ENCODE measurements around the gene ALK.

Gene ALK

GRCh38 chr2:29238497-29238896 is 682.9 kb downstream of the ALK start:
- peak; percentile 13 for DNase-seq

DNA sequence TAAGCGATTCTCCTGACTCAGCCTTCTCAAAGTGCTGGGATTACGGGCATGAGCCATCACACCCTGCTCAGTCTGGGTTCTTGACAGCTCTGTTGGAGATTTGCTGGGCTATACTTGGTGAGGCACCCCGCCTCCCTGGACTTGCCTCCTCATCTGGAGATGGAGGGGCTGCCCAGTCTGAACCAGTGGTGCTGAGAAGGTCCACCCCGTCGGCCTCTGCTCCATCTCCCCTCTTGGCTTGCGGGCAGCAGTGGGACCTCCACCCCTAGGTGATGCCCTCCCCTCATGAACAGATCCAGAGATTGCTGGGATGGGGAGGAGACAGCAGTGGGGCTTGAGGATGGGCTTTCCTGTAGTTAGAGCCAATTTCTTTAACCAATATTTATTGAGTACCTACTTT is 685.3 kb downstream of the ALK start:
- DNase-seq: no peak

DNA sequence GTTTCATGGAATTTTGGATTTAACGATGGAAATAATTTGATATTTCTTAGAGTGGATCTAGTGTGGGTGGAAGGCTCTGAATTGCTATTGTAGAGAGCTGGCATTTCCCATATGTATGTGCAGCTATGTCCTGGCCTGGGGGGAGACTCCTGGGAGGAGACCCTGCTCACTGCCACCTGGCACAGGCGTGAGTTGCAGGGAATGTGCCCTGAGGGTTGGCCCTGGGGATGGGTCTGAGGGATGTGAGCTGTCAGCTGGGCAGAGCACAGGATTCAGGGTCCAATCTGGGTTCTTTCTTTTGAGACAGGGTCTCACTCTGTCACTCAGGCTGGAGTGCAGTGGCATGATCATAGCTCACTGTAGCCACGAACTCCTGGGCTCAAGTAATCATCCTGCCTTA is 686.0 kb downstream of the ALK start:
- DNase-seq: no peak

DNA sequence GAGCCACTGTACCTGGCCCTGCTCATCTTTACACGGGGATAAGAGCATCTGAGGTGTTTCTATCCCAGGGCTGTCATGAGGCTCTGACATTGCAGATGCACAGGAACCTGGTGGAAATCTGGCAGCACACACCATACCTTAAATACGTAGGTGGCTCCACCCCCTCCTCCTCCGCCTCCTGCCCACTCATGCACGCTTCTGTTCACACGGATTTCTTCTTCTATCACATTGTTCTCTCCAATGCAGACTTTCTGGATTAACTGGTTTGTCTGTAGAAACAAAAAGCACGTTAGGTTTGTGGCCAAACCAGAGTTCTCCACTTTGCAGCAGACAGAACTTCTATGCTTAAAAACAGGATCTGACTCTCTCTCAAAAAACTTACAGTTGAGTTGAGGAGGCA is 688.0 kb downstream of the ALK start:
- no peak for DNase-seq

- no peak for DNase-seq
These were observed 689.3 kb downstream of the ALK start for GRCh38 chr2:29232041-29232440.

DNA sequence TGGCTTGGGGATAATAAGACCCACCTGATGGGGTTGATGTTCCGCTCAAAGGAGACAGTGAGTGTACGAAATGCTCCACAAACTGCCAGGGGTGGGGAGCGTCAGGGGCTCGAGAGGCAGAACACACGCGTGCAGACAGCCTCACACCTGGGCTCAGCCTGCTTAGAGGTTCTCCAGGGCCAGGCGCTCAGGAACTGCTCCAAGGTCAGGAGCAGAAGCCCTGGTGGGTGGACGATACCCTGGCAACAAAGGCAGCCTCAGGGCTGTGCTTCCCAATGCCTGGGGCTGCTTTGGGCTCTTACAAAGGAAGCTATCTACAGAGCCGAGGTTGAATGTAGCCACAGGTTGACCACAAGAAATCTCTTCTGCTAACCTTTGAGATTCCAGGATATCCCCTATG is 691.7 kb downstream of the ALK start:
- no peak for DNase-seq

- no peak for DNase-seq
These were observed 692.4 kb downstream of the ALK start for GRCh38 chr2:29228947-29229346.

DNA sequence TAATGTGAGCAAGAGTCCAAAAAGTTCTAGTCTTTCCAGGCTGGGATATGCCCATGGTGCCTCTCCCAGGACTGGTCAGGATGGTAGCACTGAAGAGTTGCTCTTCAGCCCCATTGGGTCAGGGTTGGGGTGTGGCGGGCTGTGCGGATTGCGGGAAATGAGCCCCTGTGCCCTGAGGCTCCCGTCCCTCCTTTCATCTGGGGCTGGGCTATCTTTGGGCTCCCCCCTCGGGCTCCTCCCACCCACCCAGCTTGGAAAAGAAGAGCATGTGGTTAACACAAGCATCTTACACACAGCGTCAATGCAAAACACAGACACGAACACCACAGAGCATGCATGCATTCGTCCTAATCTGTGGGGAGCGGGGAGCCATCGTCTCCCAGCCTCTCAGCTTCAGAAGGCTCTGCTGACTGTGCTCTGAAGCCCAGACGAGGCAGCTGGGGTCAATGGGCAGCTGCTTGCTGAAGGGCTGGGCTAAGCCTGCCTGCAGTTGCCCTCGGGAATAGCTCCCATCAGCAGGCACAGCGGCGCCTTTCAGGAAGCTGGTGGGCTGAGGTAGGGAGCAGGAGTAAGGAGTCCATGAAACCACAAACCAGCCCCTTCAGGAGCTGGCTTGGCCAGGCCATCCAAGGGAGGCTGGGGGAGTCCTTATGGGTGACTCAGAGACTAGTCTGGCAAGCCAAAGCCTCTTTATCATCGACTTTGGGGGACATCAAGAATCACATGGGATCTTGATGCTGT is 693.3 kb downstream of the ALK start:
- DNase-seq: no peak

GRCh38 chr2:29226808-29227207 is 694.6 kb downstream of the ALK start:
- no peak for DNase-seq

GRCh38 chr2:29226375-29226774 is 695.0 kb downstream of the ALK start:
- no peak for DNase-seq

DNA sequence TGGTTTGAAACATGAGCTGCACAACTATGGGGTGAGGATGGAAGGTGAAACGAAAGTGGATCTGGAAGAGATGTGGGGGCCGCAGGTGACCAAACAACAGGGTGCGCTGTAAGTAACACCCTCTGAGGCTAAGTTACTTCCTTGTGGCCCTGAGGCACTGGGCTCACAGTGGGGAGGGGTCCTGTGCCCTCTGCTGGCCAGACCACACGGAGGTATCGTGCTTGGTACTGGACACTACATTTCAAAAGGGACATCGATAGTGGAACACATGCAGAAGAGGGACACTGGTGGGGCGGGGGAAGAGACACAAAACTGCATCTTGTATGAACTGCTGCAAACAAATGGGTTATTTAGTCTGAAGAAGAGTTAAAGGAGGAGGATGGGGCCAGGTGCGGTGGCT is 695.6 kb downstream of the ALK start:
- no peak for DNase-seq

DNA sequence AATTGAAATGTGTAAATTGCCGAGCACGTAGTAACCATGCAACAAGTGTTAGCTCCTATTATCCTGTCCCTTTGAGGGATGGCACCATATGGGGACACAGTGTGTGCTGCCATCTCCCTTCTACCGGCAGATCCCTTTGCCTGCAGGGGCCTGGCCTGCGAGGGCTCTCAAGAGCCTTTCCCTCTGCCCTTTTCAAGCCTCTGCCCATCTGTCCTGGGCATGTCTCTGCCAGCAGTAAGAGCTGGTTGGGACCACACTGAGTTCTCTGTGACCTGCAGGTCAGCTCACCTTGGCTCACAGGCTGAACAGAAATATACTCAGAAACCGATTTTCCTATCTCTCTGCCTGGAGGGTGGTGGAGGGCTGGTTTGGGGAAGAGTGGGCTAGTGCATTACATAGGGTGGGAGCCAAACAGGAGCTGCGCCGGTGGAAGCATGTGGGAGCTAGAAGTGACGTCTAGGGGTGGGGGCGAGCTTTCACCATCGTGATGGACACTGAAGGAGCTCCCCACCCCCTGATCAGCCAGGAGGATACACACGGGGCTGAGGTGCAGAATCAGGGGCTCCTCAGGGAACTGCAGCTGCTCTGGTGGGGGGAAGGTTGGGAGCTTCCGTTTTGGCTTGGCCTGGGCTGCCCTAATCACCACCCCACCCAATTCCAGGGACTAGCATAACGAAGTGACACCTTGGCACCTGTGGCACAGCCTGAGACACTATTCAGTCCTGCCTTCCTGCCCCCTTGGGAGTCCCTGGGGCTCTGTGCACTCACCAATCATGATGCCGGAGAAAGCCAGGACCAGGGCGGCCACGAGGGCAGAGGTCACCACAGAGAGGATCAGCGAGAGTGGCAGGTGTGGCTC is 696.5 kb downstream of the ALK start:
- no peak for DNase-seq

- no peak for DNase-seq
These were observed 697.3 kb downstream of the ALK start for GRCh38 chr2:29223851-29224692.

GRCh38 chr2:29223257-29223656 is 698.1 kb downstream of the ALK start:
- no peak for DNase-seq

DNA sequence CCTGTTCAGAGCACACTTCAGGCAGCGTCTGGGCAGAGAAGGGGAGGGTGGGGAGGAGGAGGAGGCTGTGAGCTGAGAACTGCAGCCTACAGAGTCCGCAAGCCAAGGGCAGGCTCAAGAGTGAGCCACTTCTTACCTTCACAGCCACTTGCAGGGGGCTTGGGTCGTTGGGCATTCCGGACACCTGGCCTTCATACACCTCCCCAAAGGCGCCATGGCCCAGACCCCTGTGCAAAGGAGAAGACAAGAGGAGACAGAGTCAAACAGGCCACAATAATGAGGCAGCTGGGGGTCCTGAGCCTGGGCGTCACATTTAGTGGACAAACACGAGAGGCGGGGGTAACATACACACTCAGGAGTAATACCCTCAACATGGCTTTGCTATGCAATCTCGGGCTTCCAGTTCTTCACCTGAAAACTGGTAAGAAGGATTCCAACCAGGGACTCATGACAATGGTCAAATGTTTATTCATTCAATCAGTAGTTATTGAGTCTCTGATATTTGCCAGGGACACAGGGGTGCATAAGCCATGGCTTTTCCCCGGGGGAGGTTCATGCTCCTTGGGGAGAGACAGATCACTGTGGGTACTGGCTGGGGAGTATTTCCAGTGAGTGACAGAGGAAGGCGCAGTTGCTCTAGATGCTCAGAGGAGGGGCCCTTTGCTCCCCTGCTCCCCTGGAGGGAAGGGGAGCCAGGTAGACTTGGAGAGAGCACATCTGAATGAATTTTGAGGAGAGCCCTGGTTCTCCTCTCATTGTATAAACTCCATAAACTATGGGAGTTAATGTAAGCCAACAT is 698.8 kb downstream of the ALK start:
- DNase-seq: no peak

DNA sequence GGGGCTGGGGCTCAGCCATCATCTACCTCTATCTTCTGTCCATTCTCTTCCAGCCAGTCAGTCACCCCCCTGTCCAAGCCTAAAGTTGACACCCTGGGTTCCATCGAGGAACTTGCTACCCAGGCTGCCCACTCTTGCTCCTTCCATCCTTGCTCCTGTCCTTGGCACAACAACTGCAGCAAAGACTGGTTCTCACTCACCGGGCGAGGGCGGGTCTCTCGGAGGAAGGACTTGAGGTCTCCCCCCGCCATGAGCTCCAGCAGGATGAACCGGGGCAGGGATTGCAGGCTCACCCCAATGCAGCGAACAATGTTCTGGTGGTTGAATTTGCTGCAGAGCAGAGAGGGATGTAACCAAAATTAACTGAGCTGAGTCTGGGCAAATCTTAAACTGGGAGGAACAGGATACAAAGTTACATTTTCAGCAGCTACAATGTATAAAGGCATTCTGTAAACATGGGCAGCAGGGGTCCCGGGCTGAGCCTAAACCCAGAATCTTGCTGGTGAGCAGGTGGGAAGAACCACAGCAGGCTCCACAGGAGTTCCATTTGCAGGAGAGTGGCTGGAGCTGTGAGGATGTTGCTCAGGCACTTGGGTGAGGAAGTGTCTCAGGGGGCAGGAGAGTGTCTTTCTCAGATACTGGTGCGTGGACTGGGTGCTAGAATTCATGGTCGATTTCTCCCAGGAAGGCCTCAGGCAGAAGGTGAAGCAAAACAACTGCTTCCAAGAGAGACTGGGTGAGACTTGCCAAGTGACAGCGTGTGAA is 700.7 kb downstream of the ALK start:
- DNase-seq: no peak

- DNase-seq: no peak
These were observed 702.0 kb downstream of the ALK start for GRCh38 chr2:29219374-29219773.

DNA sequence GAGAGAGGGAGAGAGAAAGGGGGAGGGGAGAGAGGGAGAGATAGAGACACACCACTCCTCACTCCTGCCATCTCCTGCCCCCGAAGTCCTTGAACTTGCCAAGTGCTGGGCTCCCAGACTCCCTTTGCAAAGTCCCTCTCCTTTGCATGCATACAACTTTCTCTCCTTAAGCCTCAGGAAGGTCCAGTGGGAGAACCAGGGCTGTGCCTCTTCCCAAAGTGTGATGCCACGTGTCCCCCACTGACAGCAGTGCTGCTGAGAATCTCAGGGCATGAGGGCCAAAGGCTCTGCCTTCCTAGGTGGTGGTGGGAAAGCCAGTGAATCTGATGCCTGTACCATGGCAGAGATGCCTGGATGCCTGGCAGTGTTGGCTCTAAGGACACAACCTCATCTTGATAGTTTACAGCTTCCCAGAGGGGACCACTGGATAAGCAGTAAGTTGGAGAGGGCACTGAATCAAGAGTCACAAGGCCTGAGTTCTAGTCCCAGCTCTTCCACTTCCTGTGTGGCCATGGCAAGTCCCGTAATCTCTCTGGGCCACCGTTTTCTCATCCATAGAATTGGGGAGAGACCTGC is 702.7 kb downstream of the ALK start:
- no peak for DNase-seq

- no peak for DNase-seq
These were observed 703.3 kb downstream of the ALK start for GRCh38 chr2:29218071-29218470.

- no peak for DNase-seq
These were observed 704.8 kb downstream of the ALK start for GRCh38 chr2:29216609-29216909.

DNA sequence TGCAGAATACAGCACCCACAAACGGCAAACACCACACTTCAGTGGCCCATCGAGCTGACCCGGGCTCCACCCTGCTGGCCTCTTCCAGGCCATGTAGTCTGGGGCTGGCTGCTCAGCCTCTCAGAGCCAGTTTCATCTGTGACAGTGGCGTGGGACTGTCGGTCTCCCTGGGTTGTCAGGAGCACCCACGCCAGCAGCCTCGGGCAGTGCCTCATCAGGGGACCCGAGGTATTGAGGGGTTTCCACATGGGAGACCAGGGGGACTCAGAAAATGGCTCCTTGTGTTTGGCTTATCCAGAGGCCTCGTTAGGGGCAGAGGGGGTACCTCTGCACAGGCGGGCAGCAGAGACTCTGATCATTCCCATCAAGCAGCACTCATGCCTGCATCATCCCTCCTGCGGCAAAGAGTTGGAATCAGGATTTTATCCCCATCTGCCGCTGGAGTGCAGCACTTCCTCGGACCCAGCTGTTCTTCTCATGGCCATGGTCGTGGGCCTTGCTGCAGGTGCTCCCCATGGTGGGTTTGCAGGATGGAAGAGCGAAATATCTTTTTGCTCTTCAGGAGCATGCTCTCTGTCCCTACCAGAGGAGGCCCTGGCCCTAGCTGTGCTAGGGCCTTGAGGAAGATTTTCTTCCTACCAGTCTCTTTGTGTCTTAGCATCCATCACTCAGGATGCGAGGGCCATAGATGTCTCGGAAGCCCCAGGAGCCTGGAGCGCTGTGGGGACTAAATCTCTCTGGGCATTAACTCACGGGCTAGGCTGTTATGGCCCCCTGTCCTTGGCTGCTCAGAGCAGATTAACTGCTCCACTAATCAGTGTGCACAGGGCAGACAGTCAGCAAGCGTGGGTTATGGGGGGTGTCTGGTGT is 705.4 kb downstream of the ALK start:
- DNase-seq: no peak

Data from GOT3 (cell line).